SK-N-SH (cell line): Measurements from ENCODE around the gene SNTG2. TPM values are rescaled to one million over a fixed set of nuclear protein-coding genes. Genes with fewer than 3 reads are reported as not detected.

Experiments
- CTCF ChIA-PET: fragments of 300-600, 350-600 bp; formaldehyde crosslinking; extraction: SDS; loops from one replicate; lab custom pipeline; 2021; lab: Yijun Ruan, JAX
- POLR2A ChIA-PET: fragments of 350-600 bp; sonication (Branson Sonifier 250); formaldehyde crosslinking; extraction: SDS; loops from one replicate; lab custom pipeline; 2020; ENCODE audit warnings: antibody characterized with exemption, inconsistent platforms; lab: Yijun Ruan, JAX
- DNase-seq: peaks from one replicate; pipeline ENCODE4 v3.0.0; 2012
- H2AFZ ChIP-seq: fragments of 200-600 bp; sonication (generic); 2 replicates; pipeline ENCODE4 v1.8.1; 2016; ENCODE audit warnings: antibody characterized with exemption, mild to moderate bottlenecking, low read depth
- H3F3A ChIP-seq: fragments of 200-600 bp; sonication (generic); replicated peaks from 2 replicates; pipeline ENCODE3; 2016; ENCODE audit warnings: antibody characterized with exemption, mild to moderate bottlenecking; ENCODE audit not compliant: insufficient read depth
- H3K27ac ChIP-seq, 2 experiments: fragments of 200-500 bp in 1 of 2; fragments of 200-600 bp in 1 of 2; sonication (Bioruptor generic) in 1 of 2; sonication (generic), shearing (Covaris generic) in 1 of 2; 2 replicates each; pipeline versions ENCODE4 v1.5.1 to v1.6.1; 2014 to 2016; ENCODE audit warnings: low read depth in 2 of 2, inconsistent platforms in 1 of 2, low read length in 1 of 2, mild to moderate bottlenecking in 1 of 2, mixed read lengths in 1 of 2
- H3K27me3 ChIP-seq: fragments of 200-600 bp; sonication (generic), shearing (Covaris generic); 2 replicates; pipeline ENCODE4 v1.6.1; 2016; ENCODE audit warnings: mixed run types; ENCODE audit not compliant: insufficient read depth
- H3K36me3 ChIP-seq, 2 experiments: fragments of 200-500 bp in 1 of 2; fragments of 200-600 bp in 1 of 2; sonication (Bioruptor generic) in 1 of 2; sonication (generic) in 1 of 2; replicated peaks in 1 of 2; 2 replicates each; pipeline versions ENCODE3 to v1.5.1; 2014 to 2016; ENCODE audit warnings: low read length in 1 of 2, mild to moderate bottlenecking in 1 of 2; ENCODE audit not compliant: insufficient read depth in 2 of 2, control insufficient read depth in 1 of 2
- H3K4me1 ChIP-seq, 2 experiments: fragments of 200-500 bp in 1 of 2; fragments of 200-600 bp in 1 of 2; sonication (Bioruptor generic) in 1 of 2; sonication (generic), shearing (Covaris generic) in 1 of 2; 2 replicates each; pipeline versions ENCODE4 v1.5.1 to v1.6.1; 2014 to 2016; ENCODE audit warnings: low read depth in 1 of 2, low read length in 1 of 2, mixed run types in 1 of 2; ENCODE audit not compliant: insufficient read depth in 2 of 2, control insufficient read depth in 1 of 2
- H3K4me2 ChIP-seq: fragments of 200-600 bp; sonication (generic), shearing (Covaris generic); 2 replicates; pipeline ENCODE4 v1.6.1; 2017; ENCODE audit warnings: mixed run types
- H3K4me3 ChIP-seq, 2 experiments: fragments of 200-500 bp in 1 of 2; fragments of 200-600 bp in 1 of 2; sonication (Bioruptor generic) in 1 of 2; sonication (generic), shearing (Covaris generic) in 1 of 2; 2 replicates each; pipeline versions ENCODE4 v1.5.1 to v1.8.1; 2014 to 2016; ENCODE audit warnings: low read depth in 2 of 2, inconsistent platforms in 1 of 2, low read length in 1 of 2, mild to moderate bottlenecking in 1 of 2, mixed read lengths in 1 of 2, moderate library complexity in 1 of 2
- H3K79me2 ChIP-seq: fragments of 200-600 bp; sonication (generic); 2 replicates; pipeline ENCODE4 v1.8.1; 2017; ENCODE audit warnings: mild to moderate bottlenecking; ENCODE audit not compliant: insufficient read depth
- H3K9ac ChIP-seq: fragments of 200-600 bp; sonication (generic); 2 replicates; pipeline ENCODE4 v1.6.1; 2017; ENCODE audit warnings: mixed run types
- H3K9me2 ChIP-seq: fragments of 200-600 bp; sonication (generic); 2 replicates; pipeline ENCODE4 v1.6.1; 2017; ENCODE audit warnings: mixed run types
- H3K9me3 ChIP-seq: fragments of 200-600 bp; sonication (generic); 2 replicates; pipeline ENCODE4 v1.6.1; 2017; ENCODE audit warnings: mixed run types, mild to moderate bottlenecking, moderate library complexity
- H4K20me1 ChIP-seq: fragments of 200-600 bp; sonication (generic); 2 replicates; pipeline ENCODE4 v1.6.1; 2017; ENCODE audit warnings: mild to moderate bottlenecking, mixed run types; ENCODE audit not compliant: insufficient read depth
- CHD2 ChIP-seq: fragments of 150-350 bp; IDR thresholded peaks from 2 replicates; pipeline ENCODE4 v1.6.1; 2018; ENCODE audit warnings: low read length; ENCODE audit not compliant: partially characterized antibody
- CTCF ChIP-seq: fragments of 200-600 bp; sonication (generic); IDR thresholded peaks from 2 replicates; pipeline ENCODE4 v1.6.1; 2017; ENCODE audit warnings: antibody characterized with exemption, mild to moderate bottlenecking, moderate library complexity
- ELF1 ChIP-seq: IDR thresholded peaks from 2 replicates; pipeline ENCODE4 v1.4.0; 2012
- EP300 ChIP-seq, 2 experiments: IDR thresholded peaks; 2 replicates each; pipeline versions ENCODE4 v1.4.0 to v1.6.1; 2012; ENCODE audit warnings: borderline replicate concordance in 1 of 2, low read depth in 1 of 2, low read length in 1 of 2
- FOSL2 ChIP-seq: IDR thresholded peaks from 2 replicates; pipeline ENCODE4 v1.4.0; 2012; ENCODE audit warnings: low read depth, mild to moderate bottlenecking, moderate library complexity, borderline replicate concordance
- IRF3 ChIP-seq: fragments of 150-350 bp; IDR thresholded peaks from 2 replicates; pipeline ENCODE4 v1.6.1; 2016; ENCODE audit warnings: mild to moderate bottlenecking, low read depth, low read length
- MAX ChIP-seq: IDR thresholded peaks from 2 replicates; pipeline ENCODE4 v1.4.0; 2012; ENCODE audit warnings: low read depth
- MEF2A ChIP-seq: IDR thresholded peaks from 2 replicates; pipeline ENCODE4 v1.4.0; 2012; ENCODE audit warnings: low read depth, borderline replicate concordance
- MXI1 ChIP-seq: IDR thresholded peaks from 2 replicates; pipeline ENCODE4 v1.6.1; 2012; ENCODE audit warnings: mild to moderate bottlenecking, low read depth, low read length, improper control_type of control experiment
- NFIC ChIP-seq: IDR thresholded peaks from 2 replicates; pipeline ENCODE4 v1.4.0; 2012; ENCODE audit warnings: borderline replicate concordance
- NRF1 ChIP-seq: IDR thresholded peaks from 2 replicates; pipeline ENCODE4 v1.6.1; 2012; ENCODE audit warnings: low read depth, mild to moderate bottlenecking, low read length
- POLR2AphosphoS5 ChIP-seq: IDR thresholded peaks from 2 replicates; pipeline ENCODE4 v1.6.1; 2012; ENCODE audit warnings: low read depth, low read length
- RAD21 ChIP-seq: IDR thresholded peaks from 2 replicates; pipeline ENCODE4 v1.6.1; 2012; ENCODE audit warnings: mild to moderate bottlenecking, low read length
- REST ChIP-seq: IDR thresholded peaks from 2 replicates; pipeline ENCODE4 v1.6.1; 2012; ENCODE audit warnings: mild to moderate bottlenecking, low read depth, low read length, moderate library complexity
- RFX5 ChIP-seq: IDR thresholded peaks from 2 replicates; pipeline ENCODE4 v1.6.1; 2012; ENCODE audit warnings: mild to moderate bottlenecking, improper control_type of control experiment, low read length
- RXRA ChIP-seq: IDR thresholded peaks from 2 replicates; pipeline ENCODE4 v1.4.0; 2012; ENCODE audit warnings: low read depth, mild to moderate bottlenecking, borderline replicate concordance
- SMC3 ChIP-seq: IDR thresholded peaks from 2 replicates; pipeline ENCODE4 v1.6.1; 2012; ENCODE audit warnings: low read depth, low read length, improper control_type of control experiment
- TAF1 ChIP-seq: IDR thresholded peaks from 2 replicates; pipeline ENCODE4 v1.6.1; 2012; ENCODE audit warnings: low read depth, mild to moderate bottlenecking, low read length, moderate library complexity, borderline replicate concordance
- USF1 ChIP-seq: IDR thresholded peaks from 2 replicates; pipeline ENCODE4 v1.4.0; 2012; ENCODE audit warnings: low read depth, borderline replicate concordance
- USF2 ChIP-seq: fragments of 150-350 bp; IDR thresholded peaks from 2 replicates; pipeline ENCODE4 v1.6.1; 2017; ENCODE audit warnings: antibody characterized with exemption, low read length, low read depth, borderline replicate concordance
- WGBS: methylation state at CpG from one replicate; pipeline ENCODE4 v1.1.6; 2017; ENCODE audit warnings: low lambda C conversion rate; 5-methylcytosine and 5-hydroxymethylcytosine counted together
- polyA plus RNA-seq, 3 experiments: library from polyadenylated mRNA; depleted of rRNA; stranded (reverse); fragments of >200 nt; gene quantifications; 2 replicates each; pipeline ENCODE4 v1.2.3, GENCODE V29; 2012

SNTG2 gene
- polyA plus RNA-seq, 1 of the 3 experiments (the other 2 are of a cell fraction), result not detected

GRCh38 chr2:1209246-1209645, 258.6 kb downstream of the SNTG2 start:
- Histone ChIP-seq H3K79me2 (no peaks in the 10 kb centered on the region), H3K27ac (no peak overlapping the region), H3K9me3 (peaks cover 5% of the 10 kb centered on the region; the same call in 1 of the 2 replicates), H3K9me2 (no peaks in the 10 kb centered on the region), H2AFZ (no peak overlapping the region), H3K4me2 (no peak overlapping the region), H3K9ac (no peak overlapping the region), H3F3A (no peaks in the 10 kb centered on the region), H4K20me1 (no peaks in the 10 kb centered on the region), H3K4me3 (no peak overlapping the region), H3K4me1 (no peaks in the 10 kb centered on the region), H3K36me3 (no peaks in the 10 kb centered on the region), H3K27me3 (no peaks in the 10 kb centered on the region)
- no peak for DNase-seq
- TF ChIP-seq NFIC (no peak), ELF1 (no peak), NRF1 (no peak), TAF1 (no peak), RFX5 (no peak), RXRA (no peak), USF2 (no peak), POLR2AphosphoS5 (no peak), MEF2A (no peak), CTCF (no peak), FOSL2 (no peak), MXI1 (no peak), IRF3 (no peak), SMC3 (no peak)
- CTCF ChIA-PET, result no interaction called here
- 53% methylated on average over 4 of the region's 4 CpGs for WGBS
- POLR2A ChIA-PET, result no interaction called here

GRCh38 chr2:1209761-1210160, 259.1 kb downstream of the SNTG2 start:
- TF ChIP-seq MAX (no peak), USF1 (no peak), CHD2 (no peak), REST (no peak), RAD21 (no peak), EP300 (IDR thresholded peaks at IDR 0.05; ENCODE audit: borderline replicate concordance in 1 of 2, low read depth in 1 of 2, low read length in 1 of 2) (no peak)
- TF ChIP-seq, all 33 proteins: peak for 0
- Histone ChIP-seq H3K4me1 (no peaks in the 10 kb centered on the region), H3K9me3 (peaks cover 5% of the 10 kb centered on the region; the same call in 1 of the 2 replicates), H3F3A (no peaks in the 10 kb centered on the region), H3K79me2 (no peaks in the 10 kb centered on the region), H3K36me3 (no peaks in the 10 kb centered on the region), H3K9ac (no peak overlapping the region), H2AFZ (no peak overlapping the region), H3K27me3 (no peaks in the 10 kb centered on the region), H3K9me2 (no peaks in the 10 kb centered on the region), H3K4me3 (no peak overlapping the region), H3K27ac (no peak overlapping the region), H4K20me1 (no peaks in the 10 kb centered on the region), H3K4me2 (no peak overlapping the region)
- ChIA-PET POLR2A (no interaction called here), CTCF (interaction anchor here (0.9 kb wide), 1 partner anchor 9 kb away, joined by 5 read pairs; no protein-coding TSS in a partner anchor)
- 55% methylated on average over 3 of the region's 3 CpGs for WGBS
- DNase-seq, result no peak
